ENCODE results near the gene OXTR.

OXTR gene

DNA sequence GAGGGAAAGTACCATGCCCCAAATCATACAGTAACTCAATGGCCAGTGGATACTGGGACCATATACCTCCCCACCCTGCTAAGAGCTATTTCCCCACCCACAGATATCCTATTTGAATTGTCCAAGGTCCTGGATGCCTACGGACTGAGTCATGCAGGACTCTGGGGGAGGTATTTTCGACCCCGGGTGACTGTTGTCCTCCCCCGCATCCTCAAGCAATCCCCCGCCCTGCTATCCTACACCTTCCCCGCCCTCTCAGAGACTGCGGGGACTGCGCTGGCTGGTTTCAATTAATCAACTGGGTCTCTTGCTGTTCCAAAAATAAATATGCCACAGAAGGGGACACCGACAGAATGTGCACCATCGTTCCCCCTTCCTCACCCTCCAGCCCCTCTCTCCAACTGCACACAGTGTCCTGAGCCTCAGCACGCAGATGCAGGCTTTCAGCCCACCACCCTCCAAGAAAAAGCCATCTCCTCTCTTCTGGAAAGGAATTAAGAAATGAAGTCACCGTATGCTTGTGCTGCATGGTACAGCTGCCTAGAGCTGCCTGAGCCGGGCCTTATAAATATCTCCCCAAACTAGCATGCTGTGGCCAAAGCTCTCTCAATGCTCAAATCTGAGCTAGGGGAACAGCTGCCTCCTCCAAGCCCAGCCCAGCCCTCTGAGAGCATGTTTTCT lies 27.7 kb downstream of the OXTR start:
- TF ChIP-seq, protein P1, sequence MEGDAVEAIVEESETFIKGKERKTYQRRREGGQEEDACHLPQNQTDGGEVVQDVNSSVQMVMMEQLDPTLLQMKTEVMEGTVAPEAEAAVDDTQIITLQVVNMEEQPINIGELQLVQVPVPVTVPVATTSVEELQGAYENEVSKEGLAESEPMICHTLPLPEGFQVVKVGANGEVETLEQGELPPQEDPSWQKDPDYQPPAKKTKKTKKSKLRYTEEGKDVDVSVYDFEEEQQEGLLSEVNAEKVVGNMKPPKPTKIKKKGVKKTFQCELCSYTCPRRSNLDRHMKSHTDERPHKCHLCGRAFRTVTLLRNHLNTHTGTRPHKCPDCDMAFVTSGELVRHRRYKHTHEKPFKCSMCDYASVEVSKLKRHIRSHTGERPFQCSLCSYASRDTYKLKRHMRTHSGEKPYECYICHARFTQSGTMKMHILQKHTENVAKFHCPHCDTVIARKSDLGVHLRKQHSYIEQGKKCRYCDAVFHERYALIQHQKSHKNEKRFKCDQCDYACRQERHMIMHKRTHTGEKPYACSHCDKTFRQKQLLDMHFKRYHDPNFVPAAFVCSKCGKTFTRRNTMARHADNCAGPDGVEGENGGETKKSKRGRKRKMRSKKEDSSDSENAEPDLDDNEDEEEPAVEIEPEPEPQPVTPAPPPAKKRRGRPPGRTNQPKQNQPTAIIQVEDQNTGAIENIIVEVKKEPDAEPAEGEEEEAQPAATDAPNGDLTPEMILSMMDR (IDR thresholded peaks at IDR 0.05; ENCODE audit: insufficient read depth, low read length, poor library complexity, severe bottlenecking) = no peak
- no peak for DNase-seq (ENCODE audit: extremely low read depth, insufficient read length)
- no peaks in the 10 kb centered on the region for H3K36me3 ChIP-seq (ENCODE audit: control insufficient read depth, insufficient read depth, low read length)
- H3K4me3 ChIP-seq (replicated peaks; ENCODE audit: low read depth, low read length) = no peak overlapping the region
- no peaks in the 10 kb centered on the region; the same call in 1 of the 2 replicates for H3K27me3 ChIP-seq (replicated peaks; ENCODE audit: control insufficient read depth, insufficient read depth, low read length)

DNA sequence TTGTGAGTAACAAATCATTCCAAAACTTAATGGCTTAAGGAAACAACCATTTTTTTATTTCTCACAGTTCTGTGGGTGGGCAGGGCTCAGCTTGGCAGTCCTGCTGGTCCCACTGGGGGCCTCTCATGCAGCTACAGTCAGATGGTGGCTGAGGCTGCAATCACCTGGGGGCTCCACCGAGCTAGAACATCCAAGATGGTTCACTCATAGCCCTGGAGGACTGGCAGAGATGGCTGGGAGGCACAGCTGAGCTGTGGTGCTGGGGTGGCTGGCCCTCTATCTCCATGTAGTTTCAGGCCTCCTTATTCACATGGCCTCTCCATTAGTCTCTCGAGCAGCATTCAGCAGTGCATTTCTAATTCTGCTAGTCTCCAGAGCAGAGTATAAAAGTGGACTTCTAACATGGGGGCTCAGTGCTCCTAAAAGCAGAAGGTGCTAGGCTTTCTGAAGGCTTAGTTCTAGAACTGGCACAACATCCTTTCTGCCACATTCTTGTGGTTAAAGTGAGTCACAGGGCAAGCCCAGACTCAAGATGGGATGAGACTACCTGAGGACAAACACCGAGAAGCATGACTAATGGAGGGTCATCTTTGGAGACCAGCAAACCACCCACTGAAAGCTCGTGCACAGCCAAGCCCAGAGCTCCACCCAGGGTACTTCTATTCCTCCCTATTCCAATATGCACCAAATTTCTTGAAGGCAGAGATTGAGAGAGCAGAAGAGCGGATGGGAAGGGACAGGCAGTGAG lies 29.5 kb downstream of the OXTR start:
- H3K36me3 ChIP-seq (ENCODE audit: control insufficient read depth, insufficient read depth, low read length) = no peaks in the 10 kb centered on the region
- no peak for DNase-seq (ENCODE audit: extremely low read depth, insufficient read length)
- TF ChIP-seq, protein P1 (IDR thresholded peaks at IDR 0.05; ENCODE audit: insufficient read depth, low read length, poor library complexity, severe bottlenecking) = no peak

DNA sequence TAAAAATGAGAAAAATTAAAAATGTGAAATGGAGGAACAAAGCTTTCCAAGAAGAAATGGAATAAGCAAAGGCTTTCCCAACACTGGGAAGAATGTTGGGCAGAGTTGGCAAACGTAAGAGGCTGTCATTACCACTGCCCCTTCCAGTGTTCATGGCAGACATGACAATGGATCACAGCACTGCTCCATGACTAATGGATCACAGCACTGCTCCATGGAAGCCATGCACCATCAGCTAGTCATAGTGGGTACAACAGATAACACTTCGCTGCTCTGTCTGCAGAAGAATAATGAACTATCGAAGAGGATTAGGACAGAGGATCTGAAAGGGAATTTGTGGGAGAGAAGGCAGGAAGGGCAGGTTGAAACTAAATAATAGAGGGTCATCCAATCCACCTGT lies 30.8 kb downstream of the OXTR start:
- H3K4me3 ChIP-seq (replicated peaks; ENCODE audit: low read depth, low read length) = no peak overlapping the region
- H3K27me3 ChIP-seq (replicated peaks; ENCODE audit: control insufficient read depth, insufficient read depth, low read length) = no peaks in the 10 kb centered on the region; the same call in 1 of the 2 replicates
- DNase-seq (ENCODE audit: extremely low read depth, insufficient read length) = no peak
- TF ChIP-seq, protein P1 (IDR thresholded peaks at IDR 0.05; ENCODE audit: insufficient read depth, low read length, poor library complexity, severe bottlenecking) = no peak
- no peaks in the 10 kb centered on the region for H3K36me3 ChIP-seq (ENCODE audit: control insufficient read depth, insufficient read depth, low read length)

More for the DNA sequence above, 29.5 kb downstream of the OXTR start:
- no peak overlapping the region for H3K4me3 ChIP-seq (replicated peaks; ENCODE audit: low read depth, low read length)
- no peaks in the 10 kb centered on the region; the same call in 1 of the 2 replicates for H3K27me3 ChIP-seq (replicated peaks; ENCODE audit: control insufficient read depth, insufficient read depth, low read length)

DNA sequence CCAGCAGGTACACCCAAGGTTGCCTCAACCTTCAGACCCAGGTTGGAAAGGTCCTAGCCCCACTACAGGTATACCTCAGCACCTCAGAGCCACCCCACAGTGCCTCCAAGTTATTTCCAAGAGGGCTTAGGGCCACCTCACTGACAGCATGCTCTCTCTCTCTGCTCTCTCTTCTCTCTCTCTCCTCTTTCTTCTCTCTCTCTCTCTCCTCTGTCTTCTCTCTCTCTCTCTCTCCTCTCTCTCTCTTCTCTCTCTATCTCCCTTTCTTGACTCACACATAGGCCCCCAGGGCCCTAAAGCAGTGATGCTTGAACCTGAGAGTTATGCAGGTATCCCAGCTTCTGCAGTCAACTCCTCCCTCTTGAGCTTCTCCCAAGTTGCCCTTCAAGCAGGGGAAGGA lies 31.6 kb downstream of the OXTR start:
- Histone ChIP-seq H3K36me3 (ENCODE audit: control insufficient read depth, insufficient read depth, low read length) (no peaks in the 10 kb centered on the region), H3K4me3 (replicated peaks; ENCODE audit: low read depth, low read length) (no peak overlapping the region), H3K27me3 (replicated peaks; ENCODE audit: control insufficient read depth, insufficient read depth, low read length) (no peaks in the 10 kb centered on the region; the same call in 1 of the 2 replicates)
- TF ChIP-seq, protein P1 (IDR thresholded peaks at IDR 0.05; ENCODE audit: insufficient read depth, low read length, poor library complexity, severe bottlenecking) = no peak
- DNase-seq (ENCODE audit: extremely low read depth, insufficient read length) = no peak

DNA sequence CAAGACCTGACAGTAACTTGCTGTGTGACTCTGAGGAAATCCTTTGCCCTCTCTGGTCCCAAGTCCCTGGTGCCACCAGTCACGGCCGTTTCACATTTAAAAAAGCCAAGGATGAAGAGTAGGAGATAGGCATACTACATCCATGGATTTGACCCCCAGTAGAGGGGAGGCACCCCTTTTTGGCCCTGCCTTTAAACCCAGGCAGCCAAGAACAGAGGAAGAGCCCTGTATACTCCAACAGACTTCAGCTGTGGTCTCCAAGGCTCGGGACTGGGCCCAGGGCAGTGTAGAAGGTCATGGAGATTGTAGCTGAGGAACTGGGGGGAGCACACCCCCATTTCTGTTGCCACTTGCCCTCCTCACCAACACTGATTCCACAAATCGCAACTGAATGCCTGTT lies 32.1 kb downstream of the OXTR start:
- Histone ChIP-seq H3K4me3 (replicated peaks; ENCODE audit: low read depth, low read length) (no peak overlapping the region), H3K36me3 (ENCODE audit: control insufficient read depth, insufficient read depth, low read length) (no peaks in the 10 kb centered on the region), H3K27me3 (replicated peaks; ENCODE audit: control insufficient read depth, insufficient read depth, low read length) (no peaks in the 10 kb centered on the region; the same call in 1 of the 2 replicates)
- no peak for DNase-seq (ENCODE audit: extremely low read depth, insufficient read length)
- TF ChIP-seq, protein P1 (IDR thresholded peaks at IDR 0.05; ENCODE audit: insufficient read depth, low read length, poor library complexity, severe bottlenecking) = no peak

All from GM06990 (cell line).